Thymus (tissue), 11 donors: ENCODE data around the gene LPAR6. TPM values are rescaled to one million over a fixed set of nuclear protein-coding genes. Genes with fewer than 3 reads are reported as not detected.

Experiments
- DNase-seq, 9 donors: peaks; one replicate each; pipeline ENCODE4 v3.0.0-alpha.2; 2013; ENCODE audit warnings: low spot score in 9 of 9, low read depth in 6 of 9, missing footprints in 1 of 9
- H3K27ac ChIP-seq, 2 donors: one replicate each; pipeline ENCODE4 v1.5.1; 2013; ENCODE audit warnings: control low read depth in 1 of 2, low read depth in 1 of 2, low read length in 1 of 2, mild to moderate bottlenecking in 1 of 2, moderate library complexity in 1 of 2
- H3K27me3 ChIP-seq, 2 donors: one replicate each; pipeline ENCODE4 v1.5.1; 2013; ENCODE audit warnings: low read length in 1 of 2; ENCODE audit not compliant: control insufficient read depth in 2 of 2, insufficient read depth in 1 of 2
- H3K36me3 ChIP-seq, 2 donors: one replicate each; pipeline ENCODE4 v1.5.1; 2013; ENCODE audit warnings: low read length in 1 of 2, mild to moderate bottlenecking in 1 of 2, moderate library complexity in 1 of 2; ENCODE audit not compliant: control insufficient read depth in 2 of 2, insufficient read depth in 2 of 2
- H3K4me1 ChIP-seq, 2 donors: one replicate each; pipeline ENCODE4 v1.5.1; 2013; ENCODE audit warnings: low read length in 2 of 2; ENCODE audit not compliant: control insufficient read depth in 2 of 2, insufficient read depth in 2 of 2
- H3K4me3 ChIP-seq, 2 donors: one replicate each; pipeline ENCODE4 v1.5.1; 2013; ENCODE audit warnings: low read length in 2 of 2, control low read depth in 1 of 2, mild to moderate bottlenecking in 1 of 2
- H3K9me3 ChIP-seq, 2 donors: one replicate each; pipeline ENCODE4 v1.5.1; 2013; ENCODE audit warnings: low read length in 1 of 2, mild to moderate bottlenecking in 1 of 2; ENCODE audit not compliant: control insufficient read depth in 2 of 2, insufficient read depth in 1 of 2
- WGBS: extraction: QIAGEN DNeasy Blood & Tissue Kit; methylation state at CpG from one replicate; pipeline ENCODE4 v1.1.7; 2013; 5-methylcytosine and 5-hydroxymethylcytosine counted together
- polyA plus RNA-seq: library from polyadenylated mRNA; stranded (reverse); fragments of 200-250 nt; gene quantifications from one replicate; pipeline ENCODE4 v1.2.3, GENCODE V29; 2013
- total RNA-seq: library from RNA; stranded (reverse); fragments of 120-200 nt; gene quantifications from one replicate; pipeline ENCODE4 v1.2.4, GENCODE V29; 2013
- donor health status: healthy.

The LPAR6 gene
- total and polyA plus RNA-seq, 2 donors = 73.8 to 157 TPM

DNA sequence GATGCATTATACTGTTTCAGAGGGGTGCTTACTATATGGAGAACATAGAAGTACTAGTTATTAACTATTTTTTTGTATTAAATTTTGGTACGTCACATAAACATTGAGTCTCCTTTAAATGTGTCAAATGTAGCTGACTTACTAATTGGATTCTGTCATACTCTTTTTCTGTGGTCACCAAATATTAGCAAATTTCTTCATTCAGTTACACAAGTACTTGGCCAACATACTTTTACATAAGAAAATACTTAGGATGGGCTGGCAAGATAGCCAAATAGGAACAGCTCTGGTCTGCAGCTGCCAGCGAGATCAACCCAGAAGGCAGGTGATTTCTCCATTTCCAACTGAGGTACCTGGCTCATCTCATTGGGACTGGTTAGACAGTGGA lies 19.2 kb downstream of the LPAR6 start:
- DNase-seq = no peak
- Histone ChIP-seq H3K9me3 (peaks cover 0 to 4% of the 10 kb centered on the region in 2 donors), H3K27ac (no peak overlapping the region), H3K4me3 (no peak overlapping the region), H3K4me1 (no peaks in the 10 kb centered on the region), H3K36me3 (peaks cover 12 to 19% of the 10 kb centered on the region in 2 donors), H3K27me3 (no peaks in the 10 kb centered on the region)
- 98% methylated on average over 2 of the region's 2 CpGs for WGBS

DNA sequence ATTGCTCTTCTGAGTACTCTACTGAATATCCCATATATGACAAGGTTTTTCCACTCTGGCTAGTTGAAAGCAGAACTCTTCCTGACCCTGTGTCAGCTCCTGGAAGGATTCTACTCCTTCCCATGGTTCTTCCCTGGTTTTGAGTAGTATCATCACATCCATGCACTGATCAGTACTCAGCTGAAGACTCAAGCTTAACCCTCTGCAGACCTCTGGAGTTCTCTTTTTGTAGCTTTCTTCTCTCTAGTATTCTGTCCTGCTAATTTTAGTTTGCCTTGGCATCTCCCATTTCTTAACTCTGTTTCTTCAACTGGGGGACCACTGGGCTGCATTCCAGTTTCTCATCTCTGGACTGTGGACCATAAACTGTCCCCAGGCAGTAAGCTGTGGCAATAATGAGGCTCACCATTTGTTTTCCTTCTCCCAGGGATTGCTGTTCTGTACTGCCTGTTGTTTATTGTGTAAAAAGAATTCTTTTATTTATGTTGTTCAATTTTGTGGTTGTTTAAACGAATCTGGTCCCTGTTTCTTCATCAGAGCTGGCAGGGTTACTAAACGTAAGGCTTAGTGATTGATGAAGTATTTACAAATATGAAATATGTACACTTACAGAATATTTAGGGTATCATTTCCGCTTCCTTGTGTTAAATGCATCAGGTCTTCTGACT lies 19.7 kb downstream of the LPAR6 start:
- Histone ChIP-seq H3K4me1 (no peaks in the 10 kb centered on the region), H3K4me3 (no peak overlapping the region), H3K27me3 (no peaks in the 10 kb centered on the region), H3K27ac (no peak overlapping the region), H3K36me3 (peaks cover 12 to 19% of the 10 kb centered on the region in 2 donors), H3K9me3 (peaks cover 0 to 4% of the 10 kb centered on the region in 2 donors)
- WGBS = 98% methylated on average over 3 of the region's 3 CpGs
- no peak for DNase-seq

DNA sequence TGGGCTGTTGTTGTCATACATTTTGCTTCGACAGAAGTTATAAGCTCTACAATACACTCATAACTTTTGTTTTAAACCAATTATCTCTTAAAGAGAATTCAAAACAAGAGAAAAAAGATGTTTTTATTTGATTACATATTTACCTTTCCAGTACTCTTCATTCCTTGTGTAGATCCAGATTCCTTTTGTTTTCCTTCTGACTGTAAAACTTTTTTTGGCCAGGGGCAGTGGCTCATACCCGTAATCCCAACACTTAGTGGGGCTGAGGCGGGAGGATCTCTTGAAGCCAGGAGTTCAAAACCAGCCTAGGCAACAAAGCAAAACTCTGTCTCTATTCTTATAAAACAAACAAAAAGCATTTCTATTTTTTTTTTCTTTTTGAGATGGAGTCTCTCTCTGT lies 21.7 kb downstream of the LPAR6 start:
- H3K27ac ChIP-seq = no peak overlapping the region
- DNase-seq = no peak
- H3K36me3 ChIP-seq = peaks cover 12 to 19% of the 10 kb centered on the region in 2 donors
- peaks cover 0 to 4% of the 10 kb centered on the region in 2 donors for H3K9me3 ChIP-seq
- WGBS = over 99% methylated on average over 3 of the region's 3 CpGs
- H3K27me3 ChIP-seq = no peaks in the 10 kb centered on the region
- H3K4me3 ChIP-seq = no peak overlapping the region
- no peaks in the 10 kb centered on the region for H3K4me1 ChIP-seq

DNA sequence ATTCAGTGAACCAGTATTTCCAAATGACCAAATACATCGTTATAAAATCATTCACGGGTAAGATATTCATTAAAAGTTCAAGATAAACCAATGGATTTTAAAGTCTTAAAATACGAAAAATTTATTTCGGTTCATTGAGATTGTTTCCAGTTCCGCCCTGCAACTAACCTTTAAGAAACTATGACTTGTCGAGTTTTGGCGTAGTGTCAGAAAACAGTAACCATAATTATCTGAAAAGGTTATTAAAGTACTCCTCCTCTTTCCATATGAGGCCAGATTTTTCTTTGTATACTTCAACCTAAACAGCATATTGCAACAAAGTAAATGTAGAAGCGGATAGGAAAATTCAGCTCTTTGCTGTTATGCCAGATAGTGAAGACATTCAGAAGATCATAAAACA lies 26.1 kb downstream of the LPAR6 start:
- Histone ChIP-seq H3K9me3 (no peaks in the 10 kb centered on the region), H3K27ac (no peak overlapping the region), H3K4me1 (no peaks in the 10 kb centered on the region), H3K36me3 (peaks cover 0 to 6% of the 10 kb centered on the region in 2 donors), H3K4me3 (no peak overlapping the region), H3K27me3 (no peaks in the 10 kb centered on the region)
- WGBS = 97% methylated on average over 8 of the region's 8 CpGs
- no peak for DNase-seq

DNA sequence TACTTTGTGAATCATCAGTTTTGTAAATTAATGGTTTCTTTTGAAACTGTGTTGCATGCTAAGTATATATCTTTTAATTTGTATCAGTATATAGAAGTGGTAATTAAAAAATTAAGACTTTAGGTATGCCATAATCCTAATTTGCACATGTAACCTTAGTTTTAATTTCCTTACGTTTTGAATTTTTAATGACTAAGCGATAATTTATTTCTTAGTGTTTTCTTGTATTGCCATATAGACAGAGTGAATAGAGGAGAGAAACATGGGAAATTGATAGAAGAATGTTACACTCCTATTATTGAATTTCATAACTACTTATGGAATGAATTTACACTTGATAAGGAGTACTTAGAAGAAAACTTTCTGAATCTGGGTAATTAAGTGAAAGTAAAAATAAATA lies 29.5 kb downstream of the LPAR6 start:
- H3K4me1 ChIP-seq = no peaks in the 10 kb centered on the region
- H3K9me3 ChIP-seq = no peaks in the 10 kb centered on the region
- H3K4me3 ChIP-seq = no peak overlapping the region
- H3K27me3 ChIP-seq = no peaks in the 10 kb centered on the region
- no peak overlapping the region for H3K27ac ChIP-seq
- WGBS = 98% methylated on average over 2 of the region's 2 CpGs
- DNase-seq = no peak
- peaks cover 0 to 14% of the 10 kb centered on the region in 2 donors for H3K36me3 ChIP-seq

DNA sequence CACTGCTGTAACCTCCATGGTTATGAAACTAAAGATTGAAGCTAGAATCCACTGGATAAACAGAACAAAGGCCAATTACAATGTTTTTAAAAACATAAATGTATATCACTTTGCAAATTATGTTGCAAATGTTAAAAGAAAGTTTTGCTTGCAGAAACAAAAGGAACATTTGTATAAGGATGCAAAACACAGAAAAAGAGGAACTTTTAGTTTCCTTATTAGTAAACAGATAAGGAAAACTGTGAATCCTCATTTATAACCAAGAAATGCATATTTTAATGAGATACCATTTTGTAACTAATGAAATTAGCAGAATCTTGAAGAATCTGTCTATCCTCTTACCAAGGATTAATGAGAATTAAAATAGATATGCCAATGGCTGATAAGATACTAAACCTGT lies 32.3 kb downstream of the LPAR6 start:
- Histone ChIP-seq H3K9me3 (no peaks in the 10 kb centered on the region), H3K4me1 (no peaks in the 10 kb centered on the region), H3K27me3 (no peaks in the 10 kb centered on the region), H3K4me3 (no peak overlapping the region), H3K36me3 (peaks cover 0 to 26% of the 10 kb centered on the region in 2 donors), H3K27ac (no peak overlapping the region)
- DNase-seq = no peak

DNA sequence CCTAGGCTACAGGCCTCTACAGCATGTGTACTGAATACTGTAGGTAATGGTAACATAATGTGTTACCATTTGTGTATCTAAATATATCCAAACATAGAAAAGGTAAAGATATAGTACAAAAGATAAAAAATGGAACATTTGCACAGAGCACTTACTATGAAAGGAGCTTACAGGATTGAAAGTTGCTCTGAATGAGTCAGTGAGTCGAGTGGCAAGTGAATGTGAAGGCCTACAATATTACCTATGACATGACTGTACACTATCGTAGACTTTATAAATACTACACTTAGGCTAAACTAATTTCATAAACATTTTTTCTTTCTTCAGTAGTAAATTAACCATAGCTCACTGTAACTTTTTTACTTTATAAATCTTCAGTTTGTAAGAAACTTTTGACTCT lies 35.1 kb downstream of the LPAR6 start:
- DNase-seq = no peak
- peaks cover 3 to 28% of the 10 kb centered on the region in 2 donors for H3K36me3 ChIP-seq
- 98% methylated on average over 2 of the region's 2 CpGs for WGBS
- no peak overlapping the region for H3K4me3 ChIP-seq
- no peaks in the 10 kb centered on the region for H3K27me3 ChIP-seq
- H3K9me3 ChIP-seq = no peaks in the 10 kb centered on the region
- no peaks in the 10 kb centered on the region for H3K4me1 ChIP-seq
- no peak overlapping the region for H3K27ac ChIP-seq

DNA sequence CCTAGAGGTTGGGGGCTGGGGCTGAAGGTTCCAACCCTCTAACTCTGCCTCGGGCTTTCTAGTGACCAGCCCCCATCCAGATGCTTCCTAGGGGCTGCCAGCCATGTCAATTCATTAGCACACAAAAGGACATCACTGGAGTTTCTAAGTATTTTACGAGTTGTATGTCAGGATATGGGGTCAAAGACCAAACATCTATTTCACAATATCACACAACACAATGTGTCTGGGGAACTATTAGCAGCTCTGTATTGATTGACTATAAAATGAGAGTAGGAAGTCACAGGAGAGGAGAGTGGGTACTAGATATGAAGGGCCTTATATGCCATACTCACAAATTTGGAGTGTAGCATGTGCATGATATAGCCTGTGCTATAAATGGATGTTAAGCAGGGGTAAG lies 42.1 kb downstream of the LPAR6 start:
- no peak overlapping the region for H3K27ac ChIP-seq
- no peaks in the 10 kb centered on the region for H3K4me1 ChIP-seq
- no peaks in the 10 kb centered on the region for H3K9me3 ChIP-seq
- 97% methylated on average over 2 of the region's 2 CpGs for WGBS
- no peak for DNase-seq
- no peaks in the 10 kb centered on the region for H3K27me3 ChIP-seq
- H3K4me3 ChIP-seq = no peak overlapping the region
- H3K36me3 ChIP-seq = peaks cover 9 to 27% of the 10 kb centered on the region in 2 donors

DNA sequence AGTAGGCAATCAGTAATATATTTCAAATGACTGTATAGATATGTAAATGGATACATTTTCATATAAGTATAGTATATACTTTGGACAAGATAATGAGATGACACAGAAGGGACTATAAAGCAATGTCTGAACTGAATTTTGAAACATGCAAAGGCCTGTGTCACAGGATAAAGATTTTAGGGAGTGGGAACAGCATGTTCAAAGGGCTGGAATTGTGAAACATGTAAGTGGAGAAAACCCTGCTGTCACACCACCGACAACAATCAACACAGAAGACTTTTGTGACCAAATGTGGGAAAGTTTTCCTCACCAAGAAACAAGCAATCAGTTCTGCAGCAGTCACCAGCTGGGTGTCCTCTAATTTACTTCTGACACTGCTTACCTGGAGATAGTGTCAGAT lies 42.9 kb downstream of the LPAR6 start:
- peaks cover 9 to 28% of the 10 kb centered on the region in 2 donors for H3K36me3 ChIP-seq
- no peaks in the 10 kb centered on the region for H3K27me3 ChIP-seq
- no peak for DNase-seq
- H3K9me3 ChIP-seq = no peaks in the 10 kb centered on the region
- whole genome bisulfite sequencing = 100% methylated on average over 1 of the region's 1 CpG
- no peaks in the 10 kb centered on the region for H3K4me1 ChIP-seq
- H3K27ac ChIP-seq = no peak overlapping the region
- no peak overlapping the region for H3K4me3 ChIP-seq
